D721Med (cell line): ENCODE data around the gene TBC1D5.

Experiments used
- DNase-seq: peaks from one replicate; pipeline ENCODE4 v3.0.0; 2011; ENCODE audit warnings: low spot score; ENCODE audit not compliant: insufficient read length
- FAIRE-seq: peaks from 2 replicates; lab custom pipeline; 2011; peaks lifted over from hg19 to GRCh38; lab: Jason Lieb, UNC
- CTCF ChIP-seq: IDR thresholded peaks from 2 replicates; pipeline ENCODE4 v1.5.1; 2012; ENCODE audit warnings: mild to moderate bottlenecking, control low read depth; ENCODE audit not compliant: insufficient read depth; ENCODE audit errors: missing control alignments

The TBC1D5 gene

GRCh38 chr3:17755836-17756235 is 13.4 kb upstream of the TBC1D5 start:
- DNase-seq (no peak), FAIRE-seq (no peak)
- TF ChIP-seq CTCF, result no peak

GRCh38 chr3:17753632-17753992 is 11.2 kb upstream of the TBC1D5 start:
- DNase-seq (no peak), FAIRE-seq (no peak)
- no peak for TF ChIP-seq CTCF

- no peak for TF ChIP-seq CTCF
- no peak for FAIRE-seq
- no peak for DNase-seq
Measured at GRCh38 chr3:17752876-17753631, 10.6 kb upstream of the TBC1D5 start.

GRCh38 chr3:17752436-17752835 is 10.0 kb upstream of the TBC1D5 start:
- DNase-seq (no peak), FAIRE-seq (no peak)
- no peak for TF ChIP-seq CTCF

GRCh38 chr3:17749705-17750293 is 7.4 kb upstream of the TBC1D5 start:
- no peak for TF ChIP-seq CTCF
- FAIRE-seq (no peak), DNase-seq (no peak)

- FAIRE-seq, result no peak
- no peak for DNase-seq
- TF ChIP-seq CTCF, result no peak
Measured at GRCh38 chr3:17749281-17749680, 6.8 kb upstream of the TBC1D5 start.

GRCh38 chr3:17747890-17748247 is 5.4 kb upstream of the TBC1D5 start:
- no peak for DNase-seq
- FAIRE-seq, result no peak
- TF ChIP-seq CTCF, result no peak
